Ovary (tissue), 9 donors: ENCODE results near the gene STX1A. TPM values are rescaled to one million over a fixed set of nuclear protein-coding genes. Genes with fewer than 3 reads are reported as not detected.
"Not testable (repeated sequence)": the region's sequence is repeated elsewhere in the genome, so short reads cannot be mapped to it uniquely, and the experiment has no call there.

Experiments used
- DNase-seq, 5 donors: peaks; one replicate each; pipeline ENCODE4 v3.0.0-alpha.2; 2019 to 2020
- H3K27ac ChIP-seq, 2 donors: fragments of 200-600 bp; one replicate each; pipeline versions ENCODE4 v1.5.1 to v1.8.0; 2019 to 2022
- H3K27me3 ChIP-seq: fragments of 200-600 bp; one replicate; pipeline ENCODE4 v1.8.0; 2022
- H3K36me3 ChIP-seq: fragments of 200-600 bp; sonication (generic); one replicate; pipeline ENCODE4 v1.5.1; 2019
- H3K4me1 ChIP-seq: one replicate; pipeline ENCODE4 v1.8.1; 2013; ENCODE audit warnings: mild to moderate bottlenecking, moderate library complexity; ENCODE audit not compliant: insufficient read depth
- H3K4me3 ChIP-seq: fragments of 200-600 bp; sonication (generic); one replicate; pipeline ENCODE4 v1.5.1; 2017
- H3K9me3 ChIP-seq, 2 donors: fragments of 200-600 bp in 1 of 2; sonication (generic) in 1 of 2; one replicate each; pipeline versions ENCODE4 v1.5.1 to v1.8.1; 2013 to 2019; ENCODE audit warnings: mild to moderate bottlenecking in 1 of 2, moderate library complexity in 1 of 2
- CTCF ChIP-seq, 3 donors: fragments of 450-650 bp in 2 of 3; fragments of 200-600 bp in 1 of 3; IDR thresholded peaks; one replicate each; pipeline versions ENCODE4 v1.5.1 to v1.8.0; 2016 to 2022; ENCODE audit warnings: antibody characterized with exemption in 3 of 3, mild to moderate bottlenecking in 1 of 3
- EP300 ChIP-seq: sonication (generic); formaldehyde crosslinking; IDR thresholded peaks from one replicate; pipeline ENCODE4 v1.6.1; 2017; ENCODE audit warnings: antibody characterized with exemption
- POLR2A ChIP-seq: fragments of 450-650 bp; IDR thresholded peaks from one replicate; pipeline ENCODE4 v1.6.1; 2017; ENCODE audit warnings: antibody characterized with exemption, mild to moderate bottlenecking, moderate library complexity
- WGBS, 3 donors: extraction: QIAGEN DNeasy Blood & Tissue Kit in 1 of 3; methylation state at CpG; one replicate each; pipeline versions ENCODE4 v1.1.5 to v1.1.7; 2013 to 2017; 5-methylcytosine and 5-hydroxymethylcytosine counted together
- intact Hi-C, 4 donors: fragments of 100-400 bp; cut with DNase I; formaldehyde crosslinking; loops; one replicate each; pipeline versions ENCODE4 v1.11.0 to v1.15.1; 2022 to 2023
- polyA plus RNA-seq, 2 donors: library from polyadenylated mRNA; stranded (reverse); fragments of 200-250 nt in 1 of 2; fragments of 350-450 nt in 1 of 2; fragmentation: Illumina TruSeq in 1 of 2; extraction: RNeasy Lipid Tissue Mini Kit (QIAGEN cat#74804) in 1 of 2; gene quantifications; one replicate each; pipeline ENCODE4 v1.2.3, GENCODE V29; 2013 to 2014
- total RNA-seq, 7 donors: library from RNA; depleted of rRNA in 2 of 7; stranded (reverse); fragments of >200 nt in 2 of 7; fragmentation: NEBNext Ultra II Directional in 3 of 7; extraction: Animal tissue kit (Norgen Biotek cat#: 25700) in 3 of 7; gene quantifications; one replicate each; pipeline versions ENCODE4 v1.1.0 to v1.2.4, GENCODE V29; 2016 to 2023
- donor health status: DM: no; HTN: no; CAD: no; lungs with moderate emphysema.
- donor health status: DM: no; HTN: no; CAD: no.
- donor health status: Bipolar disorder and iron deficiency.
- donor health status: DM: yes; HTN: yes; CAD: no.
- donor health status: DM: no; HTN: no; CAD: no.
- donor health status: DM: yes; HTN: yes; CAD: no.

STX1A gene
- total and polyA plus RNA-seq, 9 donors, result 1.6 to 11.3 (median 6.4) TPM

GRCh38 chr7:73681031-73681430 is 38.4 kb downstream of the STX1A start:
- Histone ChIP-seq H3K9me3 (no peaks in the 10 kb centered on the region), H3K4me3 (no peak overlapping the region), H3K36me3 (no peaks in the 10 kb centered on the region), H3K27me3 (no peaks in the 10 kb centered on the region), H3K4me1 (peaks cover 17% of the 10 kb centered on the region), H3K27ac (no peak overlapping the region)
- intact Hi-C loops, result loop anchor here in 1 of 4 donors (10.0 kb wide), 1 partner anchor 574 kb away; the partner anchor contains the start of gene RFC2
- 77 to 80% (median 78%) methylated on average over 8 of the region's 8 CpGs for WGBS, 3 donors
- TF ChIP-seq EP300, result no peak
- no peak for TF ChIP-seq POLR2A
- TF ChIP-seq CTCF (IDR thresholded peaks at IDR 0.05), result no peak
- DNase-seq, result no peak

GRCh38 chr7:73680501-73680900 is 39.0 kb downstream of the STX1A start:
- 80 to 87% (median 84%) methylated on average over 7 of the region's 7 CpGs for WGBS, 3 donors
- H3K4me3 ChIP-seq, result no peak overlapping the region
- H3K27ac ChIP-seq, result no peak overlapping the region
- intact Hi-C loops, result loop anchor here in 1 of 4 donors (10.0 kb wide), 1 partner anchor 574 kb away; the partner anchor contains the start of gene RFC2
- H3K36me3 ChIP-seq, result no peaks in the 10 kb centered on the region
- no peaks in the 10 kb centered on the region for H3K27me3 ChIP-seq
- TF ChIP-seq CTCF (IDR thresholded peaks at IDR 0.05), result no peak
- TF ChIP-seq EP300, result no peak
- no peak for TF ChIP-seq POLR2A
- H3K9me3 ChIP-seq, result no peaks in the 10 kb centered on the region
- peaks cover 17% of the 10 kb centered on the region for H3K4me1 ChIP-seq
- no peak for DNase-seq

- Histone ChIP-seq H3K36me3 (no peaks in the 10 kb centered on the region), H3K4me1 (peaks cover 17% of the 10 kb centered on the region), H3K27ac (no peak overlapping the region), H3K4me3 (no peak overlapping the region), H3K9me3 (no peaks in the 10 kb centered on the region), H3K27me3 (no peaks in the 10 kb centered on the region)
- intact Hi-C loops, result loop anchor here in 2 of 4 donors (10.0 kb wide), 2 partner anchors 575 to 815 kb away; partner anchors contain the start of gene RFC2 (in 1 of the 2)
- TF ChIP-seq EP300 (no peak), CTCF (IDR thresholded peaks at IDR 0.05) (no peak), POLR2A (no peak)
- no peak for DNase-seq
- WGBS, 3 donors, result 88 to 92% (median 90%) methylated on average over 2 of the region's 2 CpGs
Measured at GRCh38 chr7:73679709-73680108, 39.8 kb downstream of the STX1A start.

- Histone ChIP-seq H3K27me3 (no peaks in the 10 kb centered on the region), H3K4me3 (no peak overlapping the region), H3K4me1 (peaks cover 13% of the 10 kb centered on the region), H3K9me3 (no peaks in the 10 kb centered on the region), H3K27ac (no peak overlapping the region), H3K36me3 (no peaks in the 10 kb centered on the region)
- DNase-seq, result peak in 1 of 5 donors; percentile 13
- no peak for TF ChIP-seq POLR2A
- TF ChIP-seq EP300, result no peak
- TF ChIP-seq CTCF (IDR thresholded peaks at IDR 0.05), result no peak
- intact Hi-C loops, result loop anchor here in 1 of 4 donors (10.0 kb wide), 1 partner anchor 816 kb away; no protein-coding TSS in a partner anchor
- 80 to 86% (median 84%) methylated on average over 6 of the region's 6 CpGs for WGBS, 3 donors
Measured at GRCh38 chr7:73678862-73679261, 40.6 kb downstream of the STX1A start.

GRCh38 chr7:73676062-73676461 is 43.4 kb downstream of the STX1A start:
- not testable (repeated sequence) for H3K27me3 ChIP-seq, H3K27ac ChIP-seq, DNase-seq, H3K36me3 ChIP-seq, H3K4me3 ChIP-seq, H3K9me3 ChIP-seq, H3K4me1 ChIP-seq
- WGBS, 3 donors, result 72 to 80% (median 72%) methylated on average over 9 of the region's 9 CpGs
- intact Hi-C loops, result loop anchor here in 1 of 4 donors (10.0 kb wide), 1 partner anchor 819 kb away; no protein-coding TSS in a partner anchor
